IMR-90 (cell line): Measurements from ENCODE around the gene TEX264. TPM values are rescaled to one million over a fixed set of nuclear protein-coding genes. Genes with fewer than 3 reads are reported as not detected.

Experiments
- ATAC-seq: fragments of 200-7000 bp; cut with Tn5 transposase; 2 replicates; pipeline ENCODE4 v1.9.1; 2020; ENCODE audit warnings: low read depth, mild to moderate bottlenecking, moderate library complexity
- BruUV-seq: library from RNA; stranded (reverse); fragments of 400-500 nt; replicated peaks from 2 replicates; lab custom pipeline; 2021; lab: Mats Ljungman, UMichigan
- CTCF ChIA-PET: fragments of 300-600 bp; formaldehyde crosslinking; extraction: SDS; loops from one replicate; lab custom pipeline; 2021; ENCODE audit warnings: antibody characterized with exemption; lab: Yijun Ruan, JAX
- POLR2A ChIA-PET: fragments of 300-600 bp; sonication (Branson Sonifier 250); formaldehyde crosslinking; loops from one replicate; lab custom pipeline; 2022; ENCODE audit warnings: antibody characterized with exemption; ENCODE audit not compliant: unreplicated experiment; lab: Charles Lee
- DNase-seq: peaks from one replicate; pipeline ENCODE4 v3.0.0; 2013
- H2AFZ ChIP-seq: replicated peaks from 2 replicates; pipeline ENCODE3; 2013; ENCODE audit warnings: low read length, mild to moderate bottlenecking; ENCODE audit not compliant: poor library complexity
- H2AK5ac ChIP-seq: 2 replicates; pipeline ENCODE4 v1.6.1; 2013; ENCODE audit warnings: low read depth, low read length, inconsistent platforms
- H2AK9ac ChIP-seq: replicated peaks from 2 replicates; pipeline ENCODE3; 2013; ENCODE audit warnings: mild to moderate bottlenecking, low read depth, low read length, moderate library complexity; ENCODE audit not compliant: poor library complexity
- H2BK120ac ChIP-seq: 2 replicates; pipeline ENCODE4 v1.6.1; 2013; ENCODE audit warnings: low read depth, low read length, inconsistent platforms
- H2BK15ac ChIP-seq: 3 replicates; pipeline ENCODE4 v1.6.1; 2013; ENCODE audit warnings: low read depth, low read length, inconsistent platforms
- H2BK20ac ChIP-seq: 2 replicates; pipeline ENCODE4 v1.6.1; 2013; ENCODE audit warnings: low read depth, mild to moderate bottlenecking, inconsistent platforms, low read length, moderate library complexity
- H2BK5ac ChIP-seq: 2 replicates; pipeline ENCODE4 v1.6.1; 2013; ENCODE audit warnings: mild to moderate bottlenecking, low read depth, low read length, inconsistent platforms; ENCODE audit not compliant: poor library complexity, severe bottlenecking
- H3K14ac ChIP-seq: replicated peaks from 2 replicates; pipeline ENCODE4 v1.6.1; 2013; ENCODE audit warnings: low read depth, low read length, inconsistent platforms
- H3K18ac ChIP-seq: 2 replicates; pipeline ENCODE4 v1.6.1; 2013; ENCODE audit warnings: low read depth, low read length, control low read depth
- H3K23ac ChIP-seq: 2 replicates; pipeline ENCODE4 v1.6.1; 2013; ENCODE audit warnings: low read depth, low read length, inconsistent platforms
- H3K27ac ChIP-seq: 2 replicates; pipeline ENCODE4 v1.5.1; 2013; ENCODE audit warnings: mild to moderate bottlenecking, control low read depth, low read length; ENCODE audit not compliant: insufficient read depth
- H3K27me3 ChIP-seq: 2 replicates; pipeline ENCODE4 v1.6.1; 2013; ENCODE audit warnings: low read length; ENCODE audit not compliant: control insufficient read depth, insufficient read depth
- H3K36me3 ChIP-seq: 2 replicates; pipeline ENCODE4 v1.6.1; 2013; ENCODE audit warnings: low read length, mixed read lengths; ENCODE audit not compliant: control insufficient read depth, insufficient read depth
- H3K4ac ChIP-seq: 2 replicates; pipeline ENCODE4 v1.6.1; 2013; ENCODE audit warnings: low read depth, low read length, inconsistent platforms
- H3K4me1 ChIP-seq: 2 replicates; pipeline ENCODE4 v1.6.1; 2013; ENCODE audit warnings: low read length, mixed read lengths; ENCODE audit not compliant: control insufficient read depth, insufficient read depth
- H3K4me2 ChIP-seq: 2 replicates; pipeline ENCODE4 v1.6.1; 2013; ENCODE audit warnings: low read depth, mild to moderate bottlenecking, control low read depth, low read length, moderate library complexity
- H3K4me3 ChIP-seq: 2 replicates; pipeline ENCODE4 v1.5.1; 2013; ENCODE audit warnings: low read depth, mild to moderate bottlenecking, control low read depth, low read length, moderate library complexity; ENCODE audit not compliant: insufficient read depth
- H3K56ac ChIP-seq: 2 replicates; pipeline ENCODE4 v1.6.1; 2013; ENCODE audit warnings: low read length, inconsistent platforms; ENCODE audit not compliant: insufficient read depth; ENCODE audit errors: extremely low read depth
- H3K79me1 ChIP-seq, 2 experiments: 2 replicates each; pipeline ENCODE4 v1.6.1; 2013; ENCODE audit warnings: low read length in 2 of 2, inconsistent platforms in 1 of 2, low read depth in 1 of 2
- H3K9ac ChIP-seq: 2 replicates; pipeline ENCODE4 v1.6.1; 2013; ENCODE audit warnings: low read depth, low read length, control low read depth
- H3K9me1 ChIP-seq: 2 replicates; pipeline ENCODE4 v1.6.1; 2013; ENCODE audit warnings: low read length, inconsistent platforms; ENCODE audit not compliant: insufficient read depth
- H3K9me3 ChIP-seq: 2 replicates; pipeline ENCODE4 v1.6.1; 2013; ENCODE audit warnings: low read length; ENCODE audit not compliant: control insufficient read depth, insufficient read depth
- H4K20me1 ChIP-seq: 2 replicates; pipeline ENCODE4 v1.6.1; 2013; ENCODE audit warnings: low read length, inconsistent platforms; ENCODE audit not compliant: insufficient read depth
- H4K5ac ChIP-seq: 2 replicates; pipeline ENCODE4 v1.6.1; 2013; ENCODE audit warnings: mild to moderate bottlenecking, low read depth, low read length, control low read depth
- H4K8ac ChIP-seq, 2 experiments: 2 replicates each; pipeline ENCODE4 v1.6.1; 2013; ENCODE audit warnings: low read depth in 2 of 2, low read length in 2 of 2, control low read depth in 1 of 2, inconsistent platforms in 1 of 2
- H4K91ac ChIP-seq: 2 replicates; pipeline ENCODE4 v1.6.1; 2013; ENCODE audit warnings: low read depth, low read length, inconsistent platforms; ENCODE audit not compliant: insufficient read depth
- BHLHE40 ChIP-seq: fragments of 150-350 bp; IDR thresholded peaks from 2 replicates; pipeline ENCODE4 v1.6.1; 2016; ENCODE audit warnings: mild to moderate bottlenecking, low read depth, low read length
- CEBPB ChIP-seq: IDR thresholded peaks from 2 replicates; pipeline ENCODE4 v1.6.1; 2012; ENCODE audit warnings: low read depth, low read length, improper control_type of control experiment
- MAFK ChIP-seq: IDR thresholded peaks from 2 replicates; pipeline ENCODE4 v1.6.1; 2012; ENCODE audit warnings: low read depth, low read length, improper control_type of control experiment
- MXI1 ChIP-seq: IDR thresholded peaks from 2 replicates; pipeline ENCODE4 v1.6.1; 2012; ENCODE audit warnings: low read depth, mild to moderate bottlenecking, low read length, moderate library complexity, borderline replicate concordance
- POLR2A ChIP-seq: IDR thresholded peaks from 2 replicates; pipeline ENCODE4 v1.6.1; 2012; ENCODE audit warnings: mild to moderate bottlenecking, low read depth, low read length
- RAD21 ChIP-seq: IDR thresholded peaks from 2 replicates; pipeline ENCODE4 v1.6.1; 2012; ENCODE audit warnings: low read length, improper control_type of control experiment
- WGBS, 2 experiments: methylation state at CpG; one replicate each; pipeline versions ENCODE4 v1.1.5 to v1.1.7; 2013; ENCODE audit warnings: missing lambda C conversion rate in 2 of 2; ENCODE audit not compliant: insufficient read length in 1 of 2; ENCODE audit errors: extremely low coverage in 2 of 2; 5-methylcytosine and 5-hydroxymethylcytosine counted together
- dilution Hi-C: fragments of 300-500 bp; cut with HindIII; formaldehyde crosslinking; loops from one replicate; pipeline ENCODE4 v1.14.3; 2018; ENCODE audit warnings: low sequenced_read_pairs; ENCODE audit not compliant: unreplicated experiment
- in situ Hi-C: fragments of 300-500 bp; cut with MboI; formaldehyde crosslinking; loops from 3 replicates; pipeline ENCODE4 v1.14.3; 2019; ENCODE audit warnings: low sequenced_read_pairs, inconsistent platforms, mixed read lengths
- intact Hi-C: fragments of 100-400 bp; cut with micrococcal nuclease; formaldehyde crosslinking; loops from 2 replicates; pipeline ENCODE4 v1.10.0; 2022
- polyA plus RNA-seq, 3 experiments: library from polyadenylated mRNA; depleted of rRNA; stranded (reverse); fragments of >200 nt; gene quantifications; 2 replicates each; pipeline ENCODE4 v1.2.3, GENCODE V29; 2012; ENCODE audit warnings: low replicate concordance in 1 of 3
- total RNA-seq: library from RNA; depleted of rRNA; stranded (reverse); fragments of >200 nt; gene quantifications from 2 replicates; pipeline ENCODE4 v1.2.3, GENCODE V29; 2012

Gene TEX264
- total and polyA plus RNA-seq, 2 of the 4 experiments (the other 2 are of a cell fraction), result 30.3 to 45.0 TPM

DNA sequence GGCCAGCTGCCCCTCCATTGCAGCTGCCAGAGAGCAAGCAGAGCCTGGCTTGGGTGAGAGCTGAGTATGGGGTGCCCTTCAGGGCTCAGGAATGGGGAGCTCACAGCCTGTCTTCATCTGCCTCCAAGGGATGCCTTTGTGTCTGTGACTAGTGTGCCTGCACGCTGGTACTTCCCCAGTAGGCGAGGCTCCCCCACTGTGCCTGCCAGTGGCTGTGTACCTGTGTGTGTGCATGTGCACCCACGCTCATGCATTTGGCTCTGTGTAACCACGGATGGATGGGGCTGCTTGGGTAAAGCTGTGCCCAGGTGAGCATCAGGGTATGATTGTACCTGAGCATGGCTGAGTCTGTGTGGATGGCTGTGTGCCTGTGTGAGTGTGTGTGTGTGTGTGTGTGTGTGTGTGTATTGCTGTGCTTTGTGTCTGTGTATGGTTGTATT is 33.5 kb downstream of the TEX264 start (continued):
- TF ChIP-seq MXI1, result no peak
- TF ChIP-seq BHLHE40, result no peak
- no peak for TF ChIP-seq POLR2A
- no peak for TF ChIP-seq MAFK

DNA sequence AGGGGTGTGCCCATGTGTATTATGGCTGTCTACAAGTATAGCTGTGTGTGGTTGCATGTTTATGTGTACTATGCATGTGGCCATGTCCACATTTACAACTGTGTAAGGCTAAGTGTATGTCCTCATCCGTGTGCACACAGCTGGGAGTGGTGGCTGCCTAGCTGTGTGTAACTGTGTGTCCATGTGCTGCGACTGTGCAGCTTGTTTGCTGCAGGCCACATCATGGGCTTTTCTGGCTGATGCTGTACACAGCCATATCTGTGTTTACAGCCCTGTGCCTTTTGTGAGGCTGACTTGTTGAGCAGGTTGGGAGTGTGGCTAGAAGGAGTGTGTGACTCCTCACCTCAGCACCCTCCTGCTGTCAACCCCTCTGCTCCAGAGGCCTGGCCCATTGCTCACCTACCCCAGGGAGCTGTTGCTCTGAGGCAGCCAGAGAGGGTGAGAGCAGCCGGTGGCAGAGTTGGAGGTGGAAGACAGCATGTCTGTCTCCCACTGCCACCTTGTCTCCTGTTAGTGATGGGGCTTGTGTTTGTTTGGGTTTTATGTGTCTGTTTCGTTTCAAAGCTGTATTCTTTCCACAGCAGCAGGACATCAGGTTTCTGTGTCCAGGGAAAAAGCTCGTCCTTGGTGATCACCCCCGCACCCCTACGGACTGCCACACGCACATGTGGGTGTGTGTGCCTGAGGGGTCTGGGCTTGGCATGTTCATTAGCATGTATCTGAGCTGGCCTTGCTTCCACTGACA is 34.4 kb downstream of the TEX264 start:
- ATAC-seq (no peak), DNase-seq (no peak)
- no peak overlapping the region for H3K4me2 ChIP-seq
- in situ Hi-C loops, result no loop called here
- no peaks in the 10 kb centered on the region for H3K79me1 ChIP-seq
- peaks cover 7% of the 10 kb centered on the region; the same call in 1 of the 2 replicates for H3K36me3 ChIP-seq
- dilution Hi-C loops, result no loop called here
- ChIA-PET POLR2A (no interaction called here), CTCF (no interaction called here)
- H3K4me1 ChIP-seq, result no peaks in the 10 kb centered on the region
- no peak overlapping the region for H2BK120ac ChIP-seq
- H3K4me3 ChIP-seq, result no peak overlapping the region
- no peak overlapping the region for H2BK15ac ChIP-seq
- no peak overlapping the region for H3K18ac ChIP-seq
- H4K20me1 ChIP-seq, result peaks cover 21% of the 10 kb centered on the region
- no peak overlapping the region for H4K8ac ChIP-seq
- no peak overlapping the region for H4K91ac ChIP-seq
- 100% methylated on average over 2 of the region's 8 CpGs; no CpG with 5 or more reads in 1 of the 2 experiments for WGBS, 2 experiments
- H3K9ac ChIP-seq, result no peak overlapping the region
- H3K4ac ChIP-seq, result no peak overlapping the region
- H3K27me3 ChIP-seq, result peaks cover 15% of the 10 kb centered on the region; the same call in 1 of the 2 replicates
- no peak overlapping the region for H3K27ac ChIP-seq
- H3K9me3 ChIP-seq, result no peaks in the 10 kb centered on the region
- H3K56ac ChIP-seq, result no peak overlapping the region
- no peak overlapping the region for H3K14ac ChIP-seq
- no peak overlapping the region for H3K23ac ChIP-seq
- TF ChIP-seq RAD21, result no peak
- no peak for TF ChIP-seq CEBPB
- no peak for TF ChIP-seq BHLHE40
- H2AK5ac ChIP-seq, result no peak overlapping the region
- BruUV-seq, result no TSS peak
- peak overlapping the region; percentile 46 for H2AFZ ChIP-seq
- H3K9me1 ChIP-seq, result peaks cover 3% of the 10 kb centered on the region; the same call in 1 of the 2 replicates
- H2BK5ac ChIP-seq, result no peak overlapping the region
- no peak overlapping the region for H4K5ac ChIP-seq
- H2BK20ac ChIP-seq, result no peak overlapping the region
- intact Hi-C loops, result no loop called here
- H2AK9ac ChIP-seq, result no peak overlapping the region
